Cardiac ventricle fibroblast (primary cell): ENCODE measurements around the gene MGAT4C. TPM values are rescaled to one million over a fixed set of nuclear protein-coding genes. Genes with fewer than 3 reads are reported as not detected.

ENCODE experiments used
- total RNA-seq: library from RNA; depleted of rRNA; stranded (reverse); fragments of >200 nt; gene quantifications from 2 replicates; pipeline ENCODE4 v1.2.3, GENCODE V29; 2015

Gene MGAT4C
- total RNA-seq, result under 0.01 TPM in 2 replicates

DNA sequence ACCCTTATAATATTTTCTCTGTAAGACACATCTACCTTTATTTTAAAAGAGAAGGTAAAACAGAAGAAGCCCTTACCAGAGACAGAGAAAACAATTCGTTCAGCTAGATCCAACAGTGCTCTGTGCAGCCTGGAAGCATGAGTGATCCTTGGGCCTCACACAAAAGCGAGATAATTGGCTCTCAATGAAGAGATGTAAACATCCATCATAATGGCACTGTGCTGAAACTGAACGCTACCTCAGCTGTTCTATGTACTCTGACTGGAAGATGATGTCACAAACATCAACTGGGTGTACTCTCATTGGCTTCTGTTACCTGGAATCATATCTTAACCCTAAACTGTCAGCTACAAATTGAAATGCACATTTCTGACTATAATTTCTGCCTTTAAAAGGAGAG, at the start of gene MGAT4C:
Gene MGAT4C, minus strand, starts transcription at position 229 of the 400 bp plus-strand sequence.

